OCI-LY3 (cell line): ENCODE measurements around the gene GSTM4.

Source experiments
- EZH2phosphoT487 ChIP-seq: fragments of 200-600 bp; shearing (Covaris generic); IDR thresholded peaks from 2 replicates; pipeline ENCODE4 v1.6.1; 2018; ENCODE audit warnings: antibody characterized with exemption, mixed run types, low read depth
- TF ChIP-seq, protein P1 (sequence below): fragments of 200-600, 300-600 bp; sonication (generic); IDR thresholded peaks from 2 replicates; pipeline ENCODE4 v1.5.1; 2014; ENCODE audit warnings: antibody characterized with exemption, low read length, low read depth

- TF ChIP-seq, protein P1, sequence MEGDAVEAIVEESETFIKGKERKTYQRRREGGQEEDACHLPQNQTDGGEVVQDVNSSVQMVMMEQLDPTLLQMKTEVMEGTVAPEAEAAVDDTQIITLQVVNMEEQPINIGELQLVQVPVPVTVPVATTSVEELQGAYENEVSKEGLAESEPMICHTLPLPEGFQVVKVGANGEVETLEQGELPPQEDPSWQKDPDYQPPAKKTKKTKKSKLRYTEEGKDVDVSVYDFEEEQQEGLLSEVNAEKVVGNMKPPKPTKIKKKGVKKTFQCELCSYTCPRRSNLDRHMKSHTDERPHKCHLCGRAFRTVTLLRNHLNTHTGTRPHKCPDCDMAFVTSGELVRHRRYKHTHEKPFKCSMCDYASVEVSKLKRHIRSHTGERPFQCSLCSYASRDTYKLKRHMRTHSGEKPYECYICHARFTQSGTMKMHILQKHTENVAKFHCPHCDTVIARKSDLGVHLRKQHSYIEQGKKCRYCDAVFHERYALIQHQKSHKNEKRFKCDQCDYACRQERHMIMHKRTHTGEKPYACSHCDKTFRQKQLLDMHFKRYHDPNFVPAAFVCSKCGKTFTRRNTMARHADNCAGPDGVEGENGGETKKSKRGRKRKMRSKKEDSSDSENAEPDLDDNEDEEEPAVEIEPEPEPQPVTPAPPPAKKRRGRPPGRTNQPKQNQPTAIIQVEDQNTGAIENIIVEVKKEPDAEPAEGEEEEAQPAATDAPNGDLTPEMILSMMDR, result no peak
- TF ChIP-seq EZH2phosphoT487, result no peak
Measured at GRCh38 chr1:109659145-109659544, 3.2 kb downstream of the GSTM4 start.
